Measurements from ENCODE around the gene TSGA10IP. TPM values are rescaled to one million over a fixed set of nuclear protein-coding genes. Genes with fewer than 3 reads are reported as not detected.
A peak's percentile ranks its signal among the peaks of the same experiment; 100 is the strongest.

TSGA10IP gene
- total and polyA plus RNA-seq, 11 donors: 0.51 TPM; not detected in 10

GRCh38 chr11:66003291-66003690 lies 58.0 kb downstream of the TSGA10IP start:
- intact Hi-C loops (cut with DNase I): loop anchor here in 4 of 10 donors (5.0 kb wide), 2 partner anchors 41 to 116 kb away; partner anchors contain the start of genes FIBP (in 2 of the 4) and SART1 (in 2 of the 4)
- no peak for DNase-seq
- no peak for TF ChIP-seq CTCF (IDR thresholded peaks at IDR 0.05)
- no peak for TF ChIP-seq POLR2A (IDR thresholded peaks at IDR 0.05)
- peak overlapping the region in 10 of 12 donors; percentile 77 to 98 (median 85) for H3K4me3 ChIP-seq
- ATAC-seq: no peak
- 63 to 74% (median 72%) methylated on average over 6 of the region's 6 CpGs for WGBS, 4 donors
- no peaks in the 10 kb centered on the region for H3K27me3 ChIP-seq
- no peaks in the 10 kb centered on the region for H3K9me3 ChIP-seq
- peak overlapping the region in 9 of 12 donors; percentile 88 to 99 (median 95) for H3K27ac ChIP-seq
- peaks cover 0 to 50% (median 42%) of the 10 kb centered on the region in 9 donors for H3K36me3 ChIP-seq
- peaks cover 3 to 30% (median 24%) of the 10 kb centered on the region in 12 donors for H3K4me1 ChIP-seq

- 75 to 77% (median 75%) methylated on average over 4 of the region's 4 CpGs for WGBS, 4 donors
- no peak overlapping the region for H3K4me3 ChIP-seq
- H3K36me3 ChIP-seq: peaks cover 0 to 41% (median 33%) of the 10 kb centered on the region in 9 donors
- H3K4me1 ChIP-seq: peaks cover 3 to 30% (median 24%) of the 10 kb centered on the region in 12 donors
- peak overlapping the region in 1 of 12 donors; percentile 21 for H3K27ac ChIP-seq
- no peak for TF ChIP-seq CTCF (IDR thresholded peaks at IDR 0.05)
- DNase-seq (no peak), ATAC-seq (no peak)
- H3K9me3 ChIP-seq: no peaks in the 10 kb centered on the region
- intact Hi-C loops (cut with DNase I): loop anchor here in 4 of 10 donors (5.0 kb wide), 2 partner anchors 42 to 117 kb away; partner anchors contain the start of genes FIBP (in 2 of the 4) and SART1 (in 2 of the 4)
- no peaks in the 10 kb centered on the region for H3K27me3 ChIP-seq
Observed at GRCh38 chr11:66004186-66004585, 58.9 kb downstream of the TSGA10IP start.

GRCh38 chr11:66006134-66006890 lies 61.0 kb downstream of the TSGA10IP start:
- ATAC-seq (no peak), DNase-seq (no peak)
- Histone ChIP-seq H3K4me3 (no peak overlapping the region), H3K4me1 (peaks cover 0 to 15% (median 9%) of the 10 kb centered on the region in 12 donors), H3K36me3 (peaks cover 0 to 27% (median 22%) of the 10 kb centered on the region in 9 donors), H3K27ac (no peak overlapping the region), H3K9me3 (no peaks in the 10 kb centered on the region), H3K27me3 (peaks cover 0 to 6% (median under 1%) of the 10 kb centered on the region in 9 donors)
- WGBS, 4 donors: 85 to 88% (median 87%) methylated on average over 12 to 13 of the region's 13 CpGs
- no peak for TF ChIP-seq POLR2A (IDR thresholded peaks at IDR 0.05)
- TF ChIP-seq CTCF (IDR thresholded peaks at IDR 0.05): no peak
- intact Hi-C loops (cut with DNase I): no loop called here

- intact Hi-C loops (cut with DNase I): no loop called here
Observed at GRCh38 chr11:66006891-66007176, 61.6 kb downstream of the TSGA10IP start.

More at GRCh38 chr11:66006891-66007176, 61.6 kb downstream of the TSGA10IP start:
- DNase-seq (no peak), ATAC-seq (no peak)
- Histone ChIP-seq H3K9me3 (no peaks in the 10 kb centered on the region), H3K27ac (no peak overlapping the region), H3K27me3 (peaks cover 0 to 11% (median 6%) of the 10 kb centered on the region in 9 donors), H3K36me3 (peaks cover 0 to 27% (median 22%) of the 10 kb centered on the region in 9 donors), H3K4me1 (peaks cover 0 to 19% (median 9%) of the 10 kb centered on the region in 12 donors), H3K4me3 (no peak overlapping the region)
- TF ChIP-seq CTCF (IDR thresholded peaks at IDR 0.05) (no peak), POLR2A (IDR thresholded peaks at IDR 0.05) (no peak)
- WGBS, 4 donors: 78 to 81% (median 80%) methylated on average over 2 to 4 of the region's 4 CpGs

Data from heart left ventricle (tissue), 16 donors.